ENCODE results near the gene CALM3.

- TF ChIP-seq, protein P1, sequence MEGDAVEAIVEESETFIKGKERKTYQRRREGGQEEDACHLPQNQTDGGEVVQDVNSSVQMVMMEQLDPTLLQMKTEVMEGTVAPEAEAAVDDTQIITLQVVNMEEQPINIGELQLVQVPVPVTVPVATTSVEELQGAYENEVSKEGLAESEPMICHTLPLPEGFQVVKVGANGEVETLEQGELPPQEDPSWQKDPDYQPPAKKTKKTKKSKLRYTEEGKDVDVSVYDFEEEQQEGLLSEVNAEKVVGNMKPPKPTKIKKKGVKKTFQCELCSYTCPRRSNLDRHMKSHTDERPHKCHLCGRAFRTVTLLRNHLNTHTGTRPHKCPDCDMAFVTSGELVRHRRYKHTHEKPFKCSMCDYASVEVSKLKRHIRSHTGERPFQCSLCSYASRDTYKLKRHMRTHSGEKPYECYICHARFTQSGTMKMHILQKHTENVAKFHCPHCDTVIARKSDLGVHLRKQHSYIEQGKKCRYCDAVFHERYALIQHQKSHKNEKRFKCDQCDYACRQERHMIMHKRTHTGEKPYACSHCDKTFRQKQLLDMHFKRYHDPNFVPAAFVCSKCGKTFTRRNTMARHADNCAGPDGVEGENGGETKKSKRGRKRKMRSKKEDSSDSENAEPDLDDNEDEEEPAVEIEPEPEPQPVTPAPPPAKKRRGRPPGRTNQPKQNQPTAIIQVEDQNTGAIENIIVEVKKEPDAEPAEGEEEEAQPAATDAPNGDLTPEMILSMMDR (IDR thresholded peaks at IDR 0.05; ENCODE audit: poor library complexity): no peak
- TF ChIP-seq EZH2 (IDR thresholded peaks at IDR 0.05; ENCODE audit: borderline replicate concordance): no peak
Observed at GRCh38 chr19:46552891-46553290, 48.2 kb upstream of the CALM3 start.
